ENCODE data around the gene VWA8. TPM values are rescaled to one million over a fixed set of nuclear protein-coding genes. Genes with fewer than 3 reads are reported as not detected.

Gene VWA8
- total RNA-seq: 5.2 and 12.6 TPM in 2 replicates

DNA sequence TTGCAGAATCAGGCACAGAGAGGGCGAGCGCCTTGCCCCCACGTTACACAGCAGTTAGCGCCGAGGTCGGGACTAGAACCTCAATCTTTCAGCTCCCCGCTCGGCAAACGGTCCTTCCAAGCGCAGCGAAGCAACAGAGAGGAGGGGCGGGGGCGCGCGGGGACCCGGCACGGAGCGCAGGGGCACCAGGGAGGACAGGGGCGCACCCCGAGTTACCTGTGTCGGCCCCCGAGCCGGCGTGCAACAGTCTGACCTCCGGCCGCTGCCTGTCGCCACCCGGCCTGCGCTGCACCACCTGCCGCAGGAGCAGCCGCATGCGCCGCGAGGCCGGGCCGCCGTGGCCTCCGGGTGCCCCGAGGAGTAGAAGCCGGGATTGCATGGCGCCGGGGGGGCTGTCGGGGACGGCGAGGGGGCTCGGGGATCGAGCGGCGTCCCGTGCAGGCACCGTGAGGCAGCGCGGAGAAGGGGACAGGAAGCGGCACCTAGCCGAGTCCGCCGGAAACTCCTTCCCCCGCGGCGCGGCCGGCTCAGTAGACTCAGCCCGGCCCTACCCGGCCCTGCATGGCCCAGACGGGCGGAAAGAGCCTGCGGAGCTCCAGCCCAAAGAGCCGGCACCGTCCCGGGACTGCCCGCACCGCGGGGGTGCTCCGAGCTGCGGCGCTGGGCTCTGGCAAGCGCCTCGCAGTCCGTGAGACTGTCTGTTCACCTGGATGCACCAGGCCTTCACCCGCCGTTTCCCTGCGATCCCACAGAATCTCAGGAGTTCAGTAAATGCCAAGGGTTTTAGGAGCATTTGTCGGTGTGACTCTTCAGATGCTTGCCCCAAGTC is at the start of gene VWA8:
Gene VWA8 (minus strand): TSS at position 473 of the 829 bp plus-strand sequence. CDS start 94 bp downstream, at position 379.

Other genes starting within 250 kb of the VWA8 start
- 3.6 and 4.4 TPM in 2 replicates for gene DGKH, start 87.5 kb upstream of the VWA8 start, total RNA-seq